HepG2 (cell line): ENCODE results near the gene CDC20B. TPM values are rescaled to one million over a fixed set of nuclear protein-coding genes. Genes with fewer than 3 reads are reported as not detected.

ENCODE experiments used
- ATAC-seq: fragments of 200-7000 bp; cut with Tn5 transposase; 3 replicates; pipeline ENCODE4 v1.9.1; 2020; ENCODE audit warnings: mild to moderate bottlenecking, moderate library complexity
- BruUV-seq: library from RNA; stranded (reverse); fragments of 400-500 nt; replicated peaks from 2 replicates; lab custom pipeline; 2021; lab: Mats Ljungman, UMichigan
- CTCF ChIA-PET: fragments of 300-600 bp; formaldehyde crosslinking; extraction: SDS; loops from one replicate; lab custom pipeline; 2021; ENCODE audit warnings: low total read pairs, inconsistent platforms, low intra/inter-chr PET ratio; lab: Yijun Ruan, JAX
- POLR2A ChIA-PET: fragments of 350-600 bp; sonication (Branson Sonifier 250); formaldehyde crosslinking; loops from one replicate; lab custom pipeline; 2020; ENCODE audit warnings: antibody characterized with exemption, inconsistent platforms; lab: Yijun Ruan, JAX
- DNase-seq: peaks from one replicate; pipeline ENCODE4 v3.0.0-alpha.2; 2015; ENCODE audit warnings: low spot score
- FAIRE-seq: peaks from 3 replicates; lab custom pipeline; 2011; peaks lifted over from hg19 to GRCh38; lab: Jason Lieb, UNC
- H2AFZ ChIP-seq: one replicate; pipeline ENCODE4 v1.6.1; 2011; ENCODE audit warnings: low read length, inconsistent platforms
- H3K27ac ChIP-seq: fragments of 300-600 bp; 3 replicates; pipeline ENCODE4 v1.8.0; 2011; ENCODE audit warnings: mixed run types, mild to moderate bottlenecking, mixed read lengths, low read length, inconsistent platforms; ENCODE audit not compliant: insufficient read depth; ENCODE audit errors: extremely low read length
- H3K27me3 ChIP-seq, 2 experiments: fragments of 200-600 bp in 1 of 2; 2 replicates in 1 of 2; 3 replicates in 1 of 2; pipeline versions ENCODE4 v1.6.0 to v1.8.0; 2011; ENCODE audit warnings: low read length in 2 of 2, mild to moderate bottlenecking in 2 of 2, moderate library complexity in 2 of 2, inconsistent platforms in 1 of 2; ENCODE audit not compliant: insufficient read depth in 2 of 2, control insufficient read depth in 1 of 2
- H3K36me3 ChIP-seq, 2 experiments: fragments of 200-600 bp in 1 of 2; replicated peaks in 1 of 2; 2 replicates in 1 of 2; 3 replicates in 1 of 2; pipeline versions ENCODE4 v1.5.1 to v1.8.0; 2011; ENCODE audit warnings: low read length in 2 of 2, inconsistent platforms in 1 of 2; ENCODE audit not compliant: insufficient read depth in 2 of 2, control insufficient read depth in 1 of 2
- H3K4me1 ChIP-seq: 2 replicates; pipeline ENCODE4 v1.5.1; 2012; ENCODE audit warnings: low read length, inconsistent platforms; ENCODE audit not compliant: insufficient read depth
- H3K4me2 ChIP-seq: 2 replicates; pipeline ENCODE4 v1.6.0; 2011; ENCODE audit warnings: low read depth, low read length, inconsistent platforms
- H3K4me3 ChIP-seq, 3 experiments: fragments of 200-600 bp in 1 of 3; sonication (generic), shearing (Covaris generic) in 1 of 3; replicated peaks in 1 of 3; 2 replicates each; pipeline ENCODE4 v1.5.1; 2011 to 2016; ENCODE audit warnings: low read length in 3 of 3, inconsistent platforms in 2 of 3, low read depth in 2 of 3, mild to moderate bottlenecking in 2 of 3, control low read depth in 1 of 3, mixed read lengths in 1 of 3; ENCODE audit not compliant: insufficient read depth in 1 of 3
- H3K79me2 ChIP-seq: one replicate; pipeline ENCODE4 v1.6.1; 2011; ENCODE audit warnings: low read length, inconsistent platforms; ENCODE audit not compliant: insufficient read depth
- H3K9ac ChIP-seq: 2 replicates; pipeline ENCODE4 v1.6.0; 2011; ENCODE audit warnings: mild to moderate bottlenecking, low read depth, low read length, inconsistent platforms; ENCODE audit not compliant: insufficient read depth
- H3K9me3 ChIP-seq: 2 replicates; pipeline ENCODE4 v1.5.1; 2012; ENCODE audit warnings: mild to moderate bottlenecking, low read length
- H4K20me1 ChIP-seq: 2 replicates; pipeline ENCODE4 v1.6.0; 2011; ENCODE audit warnings: inconsistent platforms, mild to moderate bottlenecking, low read length, moderate library complexity; ENCODE audit not compliant: insufficient read depth
- CBX1 ChIP-seq: IDR thresholded peaks from one replicate; pipeline ENCODE4 v1.6.1; 2016; ENCODE audit warnings: antibody characterized with exemption, low read depth
- MED13 ChIP-seq: sonication (generic); formaldehyde crosslinking; IDR thresholded peaks from 2 replicates; pipeline ENCODE4 v1.5.0; 2020; ENCODE audit warnings: missing genetic modification reagents
- NR2C2 ChIP-seq: sonication (generic); formaldehyde crosslinking; IDR thresholded peaks from 2 replicates; pipeline ENCODE4 v1.4.0; 2020; ENCODE audit warnings: missing genetic modification reagents, mild to moderate bottlenecking, moderate library complexity, borderline replicate concordance
- POGZ ChIP-seq: sonication (generic); formaldehyde crosslinking; IDR thresholded peaks from 2 replicates; pipeline ENCODE4 v1.4.0; 2020; ENCODE audit warnings: mild to moderate bottlenecking, missing genetic modification reagents
- ZNF282 ChIP-seq: fragments of 450-650 bp; IDR thresholded peaks from 2 replicates; pipeline ENCODE4 v1.6.1; 2018; ENCODE audit not compliant: partially characterized antibody
- ZNF292 ChIP-seq: sonication (generic); formaldehyde crosslinking; IDR thresholded peaks from 2 replicates; pipeline ENCODE4 v1.8.1; 2022; ENCODE audit warnings: mild to moderate bottlenecking, low read depth, missing genetic modification reagents, borderline replicate concordance
- ZNF577 ChIP-seq: sonication (generic); formaldehyde crosslinking; IDR thresholded peaks from 2 replicates; pipeline ENCODE4 v1.4.0; 2020; ENCODE audit warnings: mild to moderate bottlenecking, low read depth, missing genetic modification reagents, borderline replicate concordance
- WGBS: methylation state at CpG from one replicate; pipeline ENCODE4 v1.1.6; 2017; ENCODE audit warnings: low lambda C conversion rate; 5-methylcytosine and 5-hydroxymethylcytosine counted together
- in situ Hi-C: cut with HindIII; loops from 2 replicates; pipeline ENCODE4 v1.10.0; 2017; ENCODE audit warnings: low pct_unique_long_range_greater_than_20kb; ENCODE audit not compliant: extremely low pct_ligation_motif_present
- intact Hi-C: fragments of 100-400 bp; cut with micrococcal nuclease; formaldehyde crosslinking; loops from one replicate; pipeline ENCODE4 v1.10.0; 2022; ENCODE audit not compliant: unreplicated experiment
- polyA plus RNA-seq, 8 experiments: library from polyadenylated mRNA; depleted of rRNA in 3 of 8; stranded (reverse) in 7 of 8; unstranded in 1 of 8; fragments of >200 nt; fragmentation: Illumina TruSeq in 4 of 8; extraction: Trizol in 4 of 8; gene quantifications; 2 replicates each; pipeline versions ENCODE4 v1.2.1 to v1.2.3, GENCODE V29; 2011 to 2016; ENCODE audit warnings: low read depth in 4 of 8, missing spikeins in 1 of 8, mixed read lengths in 1 of 8; ENCODE audit not compliant: insufficient read depth in 1 of 8
- total RNA-seq, 5 experiments: library from RNA; depleted of rRNA; stranded (reverse); fragments of >200 nt; fragmentation: Illumina TruSeq; extraction: Trizol; gene quantifications; 2 replicates each; pipeline ENCODE4 v1.2.3, GENCODE V29; 2016; ENCODE audit warnings: low read depth in 1 of 5
- TF ChIP-seq, protein P1 (sequence below): sonication (generic); formaldehyde crosslinking; IDR thresholded peaks from 2 replicates; pipeline ENCODE4 v1.5.1; 2020; ENCODE audit warnings: mild to moderate bottlenecking, missing genetic modification reagents, borderline replicate concordance
- TF ChIP-seq, protein P2 (sequence below): sonication (generic); formaldehyde crosslinking; IDR thresholded peaks from 2 replicates; pipeline ENCODE4 v1.8.1; 2023; ENCODE audit warnings: mild to moderate bottlenecking, moderate library complexity, missing genetic modification reagents
- TF ChIP-seq, protein P3 (sequence below): sonication (generic); formaldehyde crosslinking; conservative IDR thresholded peaks from 2 replicates; pipeline ENCODE4 v1.4.0; 2020; ENCODE audit warnings: mild to moderate bottlenecking, missing genetic modification reagents, moderate library complexity
- TF ChIP-seq, protein P4 (sequence below): sonication (generic); formaldehyde crosslinking; IDR thresholded peaks from 2 replicates; pipeline ENCODE4 v1.8.0; 2023; ENCODE audit warnings: mild to moderate bottlenecking, missing genetic modification reagents
- TF ChIP-seq, protein P5 (sequence below): sonication (generic); formaldehyde crosslinking; IDR thresholded peaks from 2 replicates; pipeline ENCODE4 v1.8.1; 2023; ENCODE audit warnings: missing genetic modification reagents, mild to moderate bottlenecking, borderline replicate concordance

Gene CDC20B
- total and polyA plus RNA-seq, 2 of the 13 experiments (the other 11 are each of a cell fraction or from before 2014, with no cell fraction given): not detected

DNA sequence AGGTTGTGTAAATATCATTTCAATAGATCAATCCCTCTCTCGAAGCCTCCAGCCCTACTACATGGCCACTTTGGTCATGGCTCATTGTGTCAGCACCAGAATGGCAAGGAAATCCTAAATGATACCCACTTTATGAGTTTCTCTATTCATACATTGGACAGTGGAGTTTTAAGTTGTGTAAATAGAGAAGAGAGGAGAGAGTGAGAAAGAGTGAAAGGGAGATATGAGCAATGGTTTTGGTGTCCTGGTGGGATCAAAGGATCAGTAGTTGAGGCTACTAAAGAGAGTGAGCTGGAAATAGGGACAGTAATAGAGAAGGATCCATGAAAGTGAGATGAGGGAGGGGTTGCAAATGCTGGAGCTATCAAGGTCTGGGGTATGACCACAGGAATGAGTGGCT, 102.0 kb downstream of the CDC20B start (continued):
- TF ChIP-seq, protein P1, sequence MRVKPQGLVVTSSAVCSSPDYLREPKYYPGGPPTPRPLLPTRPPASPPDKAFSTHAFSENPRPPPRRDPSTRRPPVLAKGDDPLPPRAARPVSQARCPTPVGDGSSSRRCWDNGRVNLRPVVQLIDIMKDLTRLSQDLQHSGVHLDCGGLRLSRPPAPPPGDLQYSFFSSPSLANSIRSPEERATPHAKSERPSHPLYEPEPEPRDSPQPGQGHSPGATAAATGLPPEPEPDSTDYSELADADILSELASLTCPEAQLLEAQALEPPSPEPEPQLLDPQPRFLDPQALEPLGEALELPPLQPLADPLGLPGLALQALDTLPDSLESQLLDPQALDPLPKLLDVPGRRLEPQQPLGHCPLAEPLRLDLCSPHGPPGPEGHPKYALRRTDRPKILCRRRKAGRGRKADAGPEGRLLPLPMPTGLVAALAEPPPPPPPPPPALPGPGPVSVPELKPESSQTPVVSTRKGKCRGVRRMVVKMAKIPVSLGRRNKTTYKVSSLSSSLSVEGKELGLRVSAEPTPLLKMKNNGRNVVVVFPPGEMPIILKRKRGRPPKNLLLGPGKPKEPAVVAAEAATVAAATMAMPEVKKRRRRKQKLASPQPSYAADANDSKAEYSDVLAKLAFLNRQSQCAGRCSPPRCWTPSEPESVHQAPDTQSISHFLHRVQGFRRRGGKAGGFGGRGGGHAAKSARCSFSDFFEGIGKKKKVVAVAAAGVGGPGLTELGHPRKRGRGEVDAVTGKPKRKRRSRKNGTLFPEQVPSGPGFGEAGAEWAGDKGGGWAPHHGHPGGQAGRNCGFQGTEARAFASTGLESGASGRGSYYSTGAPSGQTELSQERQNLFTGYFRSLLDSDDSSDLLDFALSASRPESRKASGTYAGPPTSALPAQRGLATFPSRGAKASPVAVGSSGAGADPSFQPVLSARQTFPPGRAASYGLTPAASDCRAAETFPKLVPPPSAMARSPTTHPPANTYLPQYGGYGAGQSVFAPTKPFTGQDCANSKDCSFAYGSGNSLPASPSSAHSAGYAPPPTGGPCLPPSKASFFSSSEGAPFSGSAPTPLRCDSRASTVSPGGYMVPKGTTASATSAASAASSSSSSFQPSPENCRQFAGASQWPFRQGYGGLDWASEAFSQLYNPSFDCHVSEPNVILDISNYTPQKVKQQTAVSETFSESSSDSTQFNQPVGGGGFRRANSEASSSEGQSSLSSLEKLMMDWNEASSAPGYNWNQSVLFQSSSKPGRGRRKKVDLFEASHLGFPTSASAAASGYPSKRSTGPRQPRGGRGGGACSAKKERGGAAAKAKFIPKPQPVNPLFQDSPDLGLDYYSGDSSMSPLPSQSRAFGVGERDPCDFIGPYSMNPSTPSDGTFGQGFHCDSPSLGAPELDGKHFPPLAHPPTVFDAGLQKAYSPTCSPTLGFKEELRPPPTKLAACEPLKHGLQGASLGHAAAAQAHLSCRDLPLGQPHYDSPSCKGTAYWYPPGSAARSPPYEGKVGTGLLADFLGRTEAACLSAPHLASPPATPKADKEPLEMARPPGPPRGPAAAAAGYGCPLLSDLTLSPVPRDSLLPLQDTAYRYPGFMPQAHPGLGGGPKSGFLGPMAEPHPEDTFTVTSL (CRISPR knock-in tag): no peak
- no peak for TF ChIP-seq ZNF292

DNA sequence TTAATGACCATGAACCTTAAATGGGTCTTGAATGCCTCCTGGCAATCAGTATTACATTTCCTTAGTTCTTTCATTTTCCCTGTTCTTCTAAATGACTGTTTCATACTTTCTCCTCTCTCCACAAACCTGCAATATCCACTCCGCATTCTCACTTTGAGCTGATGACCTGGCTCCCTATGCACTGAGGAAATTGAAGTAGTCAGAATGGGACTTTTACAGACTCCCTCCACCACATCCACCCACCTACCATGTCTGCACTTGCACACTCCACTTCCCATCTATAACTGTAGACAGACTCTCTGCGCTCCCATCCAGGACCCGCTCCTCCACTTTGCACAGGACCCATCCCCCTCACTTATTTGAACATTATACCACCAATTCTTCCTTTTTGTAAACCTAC, 106.7 kb downstream of the CDC20B start:
- ATAC-seq (no peak), FAIRE-seq (no peak), DNase-seq (no peak)
- no peak overlapping the region for H2AFZ ChIP-seq
- H3K9ac ChIP-seq: no peak overlapping the region
- H3K4me1 ChIP-seq: no peaks in the 10 kb centered on the region
- H3K36me3 ChIP-seq: no peaks in the 10 kb centered on the region
- in situ Hi-C loops: no loop called here
- no TSS peak for BruUV-seq
- no peak overlapping the region for H3K27ac ChIP-seq
- POLR2A ChIA-PET: no interaction called here
- H3K9me3 ChIP-seq: no peaks in the 10 kb centered on the region
- H3K4me3 ChIP-seq: no peak overlapping the region
- CTCF ChIA-PET: no interaction called here
- intact Hi-C loops: no loop called here
- no peaks in the 10 kb centered on the region for H4K20me1 ChIP-seq
- 50% methylated on average over 3 of the region's 3 CpGs for WGBS
- H3K4me2 ChIP-seq: no peak overlapping the region
- H3K79me2 ChIP-seq: no peaks in the 10 kb centered on the region
- no peaks in the 10 kb centered on the region for H3K27me3 ChIP-seq
- TF ChIP-seq, protein P2, sequence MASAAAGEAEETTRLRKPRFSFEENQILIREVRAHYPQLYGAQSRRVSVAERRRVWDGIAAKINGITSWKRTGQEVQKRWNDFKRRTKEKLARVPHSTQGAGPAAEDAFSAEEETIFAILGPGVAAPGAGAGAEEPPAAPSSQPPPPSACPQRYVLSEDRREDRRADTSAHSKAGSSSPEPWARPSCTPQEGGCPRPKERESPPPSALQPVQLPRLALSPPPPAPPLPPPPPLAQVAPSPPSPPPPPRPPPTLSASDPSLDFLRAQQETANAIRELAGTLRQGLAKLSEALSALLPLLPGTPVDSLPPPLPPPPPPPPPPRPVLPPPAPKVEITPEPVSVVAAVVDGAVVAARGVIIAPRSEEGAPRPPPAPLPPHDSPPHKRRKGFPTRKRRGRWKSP (CRISPR knock-in tag): no peak
- TF ChIP-seq, protein P3, sequence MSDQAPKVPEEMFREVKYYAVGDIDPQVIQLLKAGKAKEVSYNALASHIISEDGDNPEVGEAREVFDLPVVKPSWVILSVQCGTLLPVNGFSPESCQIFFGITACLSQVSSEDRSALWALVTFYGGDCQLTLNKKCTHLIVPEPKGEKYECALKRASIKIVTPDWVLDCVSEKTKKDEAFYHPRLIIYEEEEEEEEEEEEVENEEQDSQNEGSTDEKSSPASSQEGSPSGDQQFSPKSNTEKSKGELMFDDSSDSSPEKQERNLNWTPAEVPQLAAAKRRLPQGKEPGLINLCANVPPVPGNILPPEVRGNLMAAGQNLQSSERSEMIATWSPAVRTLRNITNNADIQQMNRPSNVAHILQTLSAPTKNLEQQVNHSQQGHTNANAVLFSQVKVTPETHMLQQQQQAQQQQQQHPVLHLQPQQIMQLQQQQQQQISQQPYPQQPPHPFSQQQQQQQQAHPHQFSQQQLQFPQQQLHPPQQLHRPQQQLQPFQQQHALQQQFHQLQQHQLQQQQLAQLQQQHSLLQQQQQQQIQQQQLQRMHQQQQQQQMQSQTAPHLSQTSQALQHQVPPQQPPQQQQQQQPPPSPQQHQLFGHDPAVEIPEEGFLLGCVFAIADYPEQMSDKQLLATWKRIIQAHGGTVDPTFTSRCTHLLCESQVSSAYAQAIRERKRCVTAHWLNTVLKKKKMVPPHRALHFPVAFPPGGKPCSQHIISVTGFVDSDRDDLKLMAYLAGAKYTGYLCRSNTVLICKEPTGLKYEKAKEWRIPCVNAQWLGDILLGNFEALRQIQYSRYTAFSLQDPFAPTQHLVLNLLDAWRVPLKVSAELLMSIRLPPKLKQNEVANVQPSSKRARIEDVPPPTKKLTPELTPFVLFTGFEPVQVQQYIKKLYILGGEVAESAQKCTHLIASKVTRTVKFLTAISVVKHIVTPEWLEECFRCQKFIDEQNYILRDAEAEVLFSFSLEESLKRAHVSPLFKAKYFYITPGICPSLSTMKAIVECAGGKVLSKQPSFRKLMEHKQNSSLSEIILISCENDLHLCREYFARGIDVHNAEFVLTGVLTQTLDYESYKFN (CRISPR knock-in tag): no peak
- TF ChIP-seq CBX1 (no peak), NR2C2 (CRISPR knock-in tag) (no peak), MED13 (no peak), ZNF577 (CRISPR knock-in tag) (no peak), ZNF282 (no peak), POGZ (CRISPR knock-in tag) (no peak)
- TF ChIP-seq, protein P4, sequence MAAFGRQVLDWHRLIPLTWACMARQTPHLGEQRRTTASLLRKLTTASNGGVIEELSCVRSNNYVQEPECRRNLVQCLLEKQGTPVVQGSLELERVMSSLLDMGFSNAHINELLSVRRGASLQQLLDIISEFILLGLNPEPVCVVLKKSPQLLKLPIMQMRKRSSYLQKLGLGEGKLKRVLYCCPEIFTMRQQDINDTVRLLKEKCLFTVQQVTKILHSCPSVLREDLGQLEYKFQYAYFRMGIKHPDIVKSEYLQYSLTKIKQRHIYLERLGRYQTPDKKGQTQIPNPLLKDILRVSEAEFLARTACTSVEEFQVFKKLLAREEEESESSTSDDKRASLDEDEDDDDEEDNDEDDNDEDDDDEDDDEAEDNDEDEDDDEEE (CRISPR knock-in tag): no peak
- TF ChIP-seq, protein P5, sequence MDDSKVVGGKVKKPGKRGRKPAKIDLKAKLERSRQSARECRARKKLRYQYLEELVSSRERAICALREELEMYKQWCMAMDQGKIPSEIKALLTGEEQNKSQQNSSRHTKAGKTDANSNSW (CRISPR knock-in tag): no peak
